Transverse colon (tissue), 4 donors: ENCODE measurements around the gene NCDN.

Experiments used
- EP300 ChIP-seq: sonication (generic); formaldehyde crosslinking; IDR thresholded peaks from one replicate; pipeline ENCODE4 v1.6.1; 2017; ENCODE audit warnings: antibody characterized with exemption, low read depth
- POLR2A ChIP-seq: fragments of 450-650 bp; IDR thresholded peaks from one replicate; pipeline ENCODE4 v1.6.1; 2016; ENCODE audit warnings: antibody characterized with exemption, mild to moderate bottlenecking, moderate library complexity
- POLR2AphosphoS5 ChIP-seq, 3 donors: sonication (generic); formaldehyde crosslinking; IDR thresholded peaks; one replicate each; pipeline ENCODE4 v1.6.1; 2016; ENCODE audit warnings: antibody characterized with exemption in 3 of 3
- TF ChIP-seq, protein P1 (sequence below), 5 experiments: fragments of 200-600 bp in 3 of 5; fragments of 450-650 bp in 2 of 5; sonication (generic) in 3 of 5; IDR thresholded peaks; 1 replicate in 2 of 5; 2 replicates in 3 of 5; pipeline ENCODE4 v1.5.1; 2016 to 2017; ENCODE audit warnings: antibody characterized with exemption in 5 of 5, inconsistent platforms in 3 of 5, mild to moderate bottlenecking in 2 of 5, moderate library complexity in 1 of 5

DNA sequence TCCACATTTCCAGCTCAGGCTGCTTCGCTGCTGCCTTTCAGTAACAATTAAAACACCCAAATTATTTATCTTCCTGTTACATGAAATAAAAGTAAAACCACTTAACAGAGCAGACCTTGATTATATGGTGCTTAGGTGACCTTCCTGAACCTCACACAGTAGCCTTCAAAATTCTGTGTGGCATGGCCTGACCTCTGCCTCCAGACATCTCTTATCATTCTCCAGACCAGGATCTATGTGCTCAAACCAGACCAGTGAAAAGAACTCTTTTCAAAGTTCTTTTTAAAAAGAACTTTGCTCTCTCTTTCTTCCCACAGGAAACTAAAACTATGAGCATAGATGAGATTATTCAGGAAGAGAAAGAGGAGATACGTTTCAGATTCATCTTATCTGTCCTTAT, 38.2 kb upstream of the NCDN start:
- TF ChIP-seq POLR2AphosphoS5 (IDR thresholded peaks at IDR 0.05) (no peak), POLR2A (no peak), EP300 (no peak)
- TF ChIP-seq, protein P1, sequence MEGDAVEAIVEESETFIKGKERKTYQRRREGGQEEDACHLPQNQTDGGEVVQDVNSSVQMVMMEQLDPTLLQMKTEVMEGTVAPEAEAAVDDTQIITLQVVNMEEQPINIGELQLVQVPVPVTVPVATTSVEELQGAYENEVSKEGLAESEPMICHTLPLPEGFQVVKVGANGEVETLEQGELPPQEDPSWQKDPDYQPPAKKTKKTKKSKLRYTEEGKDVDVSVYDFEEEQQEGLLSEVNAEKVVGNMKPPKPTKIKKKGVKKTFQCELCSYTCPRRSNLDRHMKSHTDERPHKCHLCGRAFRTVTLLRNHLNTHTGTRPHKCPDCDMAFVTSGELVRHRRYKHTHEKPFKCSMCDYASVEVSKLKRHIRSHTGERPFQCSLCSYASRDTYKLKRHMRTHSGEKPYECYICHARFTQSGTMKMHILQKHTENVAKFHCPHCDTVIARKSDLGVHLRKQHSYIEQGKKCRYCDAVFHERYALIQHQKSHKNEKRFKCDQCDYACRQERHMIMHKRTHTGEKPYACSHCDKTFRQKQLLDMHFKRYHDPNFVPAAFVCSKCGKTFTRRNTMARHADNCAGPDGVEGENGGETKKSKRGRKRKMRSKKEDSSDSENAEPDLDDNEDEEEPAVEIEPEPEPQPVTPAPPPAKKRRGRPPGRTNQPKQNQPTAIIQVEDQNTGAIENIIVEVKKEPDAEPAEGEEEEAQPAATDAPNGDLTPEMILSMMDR (IDR thresholded peaks at IDR 0.05), result no peak
